MM.1S (cell line): ENCODE results near the gene CRB1.

ENCODE experiments used
- EZH2 ChIP-seq: fragments of 300-600 bp; sonication (generic); optimal IDR thresholded peaks from 2 replicates; pipeline ENCODE3; 2017; ENCODE audit warnings: low read depth, mild to moderate bottlenecking, antibody characterized with exemption, low read length, mixed read lengths
- EZH2phosphoT487 ChIP-seq: fragments of 300-600 bp; sonication (generic); IDR thresholded peaks from 2 replicates; pipeline ENCODE4 v1.6.1; 2018; ENCODE audit warnings: antibody characterized with exemption, low read length
- TF ChIP-seq, protein P1 (sequence below): fragments of 300-600 bp; sonication (generic); IDR thresholded peaks from 2 replicates; pipeline ENCODE4 v1.5.1; 2016; ENCODE audit warnings: antibody characterized with exemption, low read length, mixed read lengths

DNA sequence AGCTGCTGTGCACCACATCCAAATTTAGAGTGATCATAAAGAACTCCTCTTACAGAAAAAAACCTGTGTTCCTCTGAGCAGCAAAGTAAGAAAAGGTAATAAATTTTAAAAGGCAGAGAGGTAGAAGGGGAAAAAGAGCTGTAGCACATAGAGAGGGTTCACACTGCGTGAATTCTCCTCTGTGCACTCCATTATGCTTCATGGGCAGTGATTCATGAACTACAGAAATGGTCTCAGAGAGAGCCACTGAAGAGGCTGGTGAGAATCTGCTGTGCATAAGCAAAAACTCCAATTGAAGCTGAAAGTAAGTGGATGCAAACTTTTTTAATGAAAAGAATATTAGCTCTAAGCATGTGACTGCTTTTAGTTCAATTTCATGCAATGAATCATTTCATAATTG, 65.0 kb downstream of the CRB1 start:
- TF ChIP-seq, protein P1, sequence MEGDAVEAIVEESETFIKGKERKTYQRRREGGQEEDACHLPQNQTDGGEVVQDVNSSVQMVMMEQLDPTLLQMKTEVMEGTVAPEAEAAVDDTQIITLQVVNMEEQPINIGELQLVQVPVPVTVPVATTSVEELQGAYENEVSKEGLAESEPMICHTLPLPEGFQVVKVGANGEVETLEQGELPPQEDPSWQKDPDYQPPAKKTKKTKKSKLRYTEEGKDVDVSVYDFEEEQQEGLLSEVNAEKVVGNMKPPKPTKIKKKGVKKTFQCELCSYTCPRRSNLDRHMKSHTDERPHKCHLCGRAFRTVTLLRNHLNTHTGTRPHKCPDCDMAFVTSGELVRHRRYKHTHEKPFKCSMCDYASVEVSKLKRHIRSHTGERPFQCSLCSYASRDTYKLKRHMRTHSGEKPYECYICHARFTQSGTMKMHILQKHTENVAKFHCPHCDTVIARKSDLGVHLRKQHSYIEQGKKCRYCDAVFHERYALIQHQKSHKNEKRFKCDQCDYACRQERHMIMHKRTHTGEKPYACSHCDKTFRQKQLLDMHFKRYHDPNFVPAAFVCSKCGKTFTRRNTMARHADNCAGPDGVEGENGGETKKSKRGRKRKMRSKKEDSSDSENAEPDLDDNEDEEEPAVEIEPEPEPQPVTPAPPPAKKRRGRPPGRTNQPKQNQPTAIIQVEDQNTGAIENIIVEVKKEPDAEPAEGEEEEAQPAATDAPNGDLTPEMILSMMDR: no peak
- TF ChIP-seq EZH2: no peak
- TF ChIP-seq EZH2phosphoT487: no peak
